Measurements from ENCODE around the gene PANK1. TPM values are rescaled to one million over a fixed set of nuclear protein-coding genes. Genes with fewer than 3 reads are reported as not detected.

The PANK1 gene
- total and polyA plus RNA-seq, 2 donors (not counting 3 experiments of a cell fraction or from before 2014, with no cell fraction given) = 2.0 to 6.3 TPM

DNA sequence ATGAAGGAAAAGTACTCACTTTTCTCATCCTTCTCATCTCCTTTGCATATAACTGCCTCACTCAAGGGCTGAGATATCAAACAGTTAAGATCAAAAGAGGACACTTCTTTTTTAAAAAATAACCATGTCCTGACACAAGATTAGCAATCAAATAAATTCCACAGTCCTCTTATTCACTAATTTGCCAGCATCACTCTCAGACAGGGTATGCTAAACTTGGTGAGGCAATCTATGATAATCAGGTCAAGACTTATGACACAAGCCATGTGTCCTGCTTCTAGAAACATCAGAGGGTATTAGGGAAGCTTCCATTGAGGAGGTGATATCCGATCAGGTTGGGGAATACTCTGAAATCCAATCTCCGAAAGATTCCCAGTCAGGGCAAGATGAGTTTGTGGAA, 10.4 kb downstream of the PANK1 start:
- no peaks in the 10 kb centered on the region for H3K9me3 ChIP-seq (replicated peaks; ENCODE audit: control insufficient read depth, insufficient read depth, low read length)
- no peak overlapping the region for H3K27ac ChIP-seq (ENCODE audit: insufficient read depth, low read depth, low read length)
- H4K20me1 ChIP-seq (replicated peaks; ENCODE audit: control insufficient read depth, extremely low read depth, insufficient read depth, low read length) = no peaks in the 10 kb centered on the region
- no peaks in the 10 kb centered on the region for H3K9me1 ChIP-seq (replicated peaks; ENCODE audit: control insufficient read depth, extremely low read depth, insufficient read depth, low read length)
- dilution Hi-C loops (cut with MboI; ENCODE audit: extremely low pct_ligation_motif_present, low sequenced_read_pairs) = no loop called here
- no peaks in the 10 kb centered on the region for H3K36me3 ChIP-seq (ENCODE audit: control insufficient read depth in 2 of 2, extremely low read depth in 1 of 2, insufficient read depth in 2 of 2, low read length in 2 of 2)
- no peak overlapping the region for H3K4me2 ChIP-seq (ENCODE audit: insufficient read depth, low read length)
- no peaks in the 10 kb centered on the region for H3K27me3 ChIP-seq (ENCODE audit: control insufficient read depth in 2 of 2, insufficient read depth in 2 of 2, low read length in 2 of 2)
- no peak overlapping the region for H3K4me3 ChIP-seq (replicated peaks in 1 of 3; ENCODE audit: insufficient read depth in 1 of 3, low read depth in 1 of 3, low read length in 3 of 3)
- intact Hi-C loops (cut with micrococcal nuclease) = no loop called here
- no peaks in the 10 kb centered on the region for H3K4me1 ChIP-seq (ENCODE audit: control insufficient read depth, extremely low read depth, insufficient read depth, low read length)
- POLR2A ChIA-PET = no interaction called here
- CTCF ChIA-PET = no interaction called here
- BruUV-seq (replicated peaks) = no TSS peak
- peaks cover 3% of the 10 kb centered on the region for H3K79me2 ChIP-seq (ENCODE audit: control insufficient read depth, insufficient read depth, low read length)
- DNase-seq (ENCODE audit: low read depth, low spot score) (no peak), FAIRE-seq (no peak)
- TF ChIP-seq EZH2 (IDR thresholded peaks at IDR 0.05; ENCODE audit: borderline replicate concordance, low read depth, low read length, severe bottlenecking) (no peak), FOS (IDR thresholded peaks at IDR 0.05; ENCODE audit: borderline replicate concordance, insufficient read depth, low read length) (no peak), JUN (IDR thresholded peaks at IDR 0.05; ENCODE audit: borderline replicate concordance, insufficient read depth, insufficient read length, low read depth) (no peak), POLR2A (IDR thresholded peaks at IDR 0.05; ENCODE audit: low read depth, low read length) (no peak)
- TF ChIP-seq, protein P1, sequence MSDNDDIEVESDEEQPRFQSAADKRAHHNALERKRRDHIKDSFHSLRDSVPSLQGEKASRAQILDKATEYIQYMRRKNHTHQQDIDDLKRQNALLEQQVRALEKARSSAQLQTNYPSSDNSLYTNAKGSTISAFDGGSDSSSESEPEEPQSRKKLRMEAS (IDR thresholded peaks at IDR 0.05; ENCODE audit: insufficient read depth, insufficient read length) = no peak
- TF ChIP-seq, protein P2, sequence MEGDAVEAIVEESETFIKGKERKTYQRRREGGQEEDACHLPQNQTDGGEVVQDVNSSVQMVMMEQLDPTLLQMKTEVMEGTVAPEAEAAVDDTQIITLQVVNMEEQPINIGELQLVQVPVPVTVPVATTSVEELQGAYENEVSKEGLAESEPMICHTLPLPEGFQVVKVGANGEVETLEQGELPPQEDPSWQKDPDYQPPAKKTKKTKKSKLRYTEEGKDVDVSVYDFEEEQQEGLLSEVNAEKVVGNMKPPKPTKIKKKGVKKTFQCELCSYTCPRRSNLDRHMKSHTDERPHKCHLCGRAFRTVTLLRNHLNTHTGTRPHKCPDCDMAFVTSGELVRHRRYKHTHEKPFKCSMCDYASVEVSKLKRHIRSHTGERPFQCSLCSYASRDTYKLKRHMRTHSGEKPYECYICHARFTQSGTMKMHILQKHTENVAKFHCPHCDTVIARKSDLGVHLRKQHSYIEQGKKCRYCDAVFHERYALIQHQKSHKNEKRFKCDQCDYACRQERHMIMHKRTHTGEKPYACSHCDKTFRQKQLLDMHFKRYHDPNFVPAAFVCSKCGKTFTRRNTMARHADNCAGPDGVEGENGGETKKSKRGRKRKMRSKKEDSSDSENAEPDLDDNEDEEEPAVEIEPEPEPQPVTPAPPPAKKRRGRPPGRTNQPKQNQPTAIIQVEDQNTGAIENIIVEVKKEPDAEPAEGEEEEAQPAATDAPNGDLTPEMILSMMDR (IDR thresholded peaks at IDR 0.05; ENCODE audit: extremely low read depth in 1 of 2, insufficient read depth in 1 of 2, low read depth in 1 of 2, low read length in 2 of 2) = no peak
- H2AFZ ChIP-seq (ENCODE audit: low read depth, low read length) = no peak overlapping the region
- no peak overlapping the region for H3K9ac ChIP-seq (replicated peaks; ENCODE audit: extremely low read depth, insufficient read depth, low read length)

DNA sequence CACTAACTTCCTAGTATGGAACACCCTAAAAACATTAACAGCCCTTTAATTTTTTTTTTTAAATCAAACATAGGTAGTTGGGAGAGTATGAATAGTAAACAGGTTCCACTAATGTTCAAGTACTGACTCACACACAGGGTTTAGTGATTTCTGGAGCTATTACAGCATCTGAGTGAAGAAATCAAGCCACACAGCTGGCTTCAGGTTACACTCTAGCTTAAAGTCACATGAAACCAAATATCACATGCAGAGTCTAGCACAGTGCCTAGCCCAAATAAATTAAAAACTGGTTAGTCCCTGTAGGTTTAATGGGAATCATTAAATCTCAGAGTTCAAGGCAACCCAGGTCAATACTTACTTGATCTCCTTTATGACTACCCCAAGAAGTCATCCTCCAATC, 11.6 kb downstream of the PANK1 start:
- TF ChIP-seq, protein P1 (IDR thresholded peaks at IDR 0.05; ENCODE audit: insufficient read depth, insufficient read length) = no peak
- TF ChIP-seq, protein P2 (IDR thresholded peaks at IDR 0.05; ENCODE audit: extremely low read depth in 1 of 2, insufficient read depth in 1 of 2, low read depth in 1 of 2, low read length in 2 of 2) = no peak
- TF ChIP-seq FOS (IDR thresholded peaks at IDR 0.05; ENCODE audit: borderline replicate concordance, insufficient read depth, low read length) = no peak
- no peak for TF ChIP-seq EZH2 (IDR thresholded peaks at IDR 0.05; ENCODE audit: borderline replicate concordance, low read depth, low read length, severe bottlenecking)
- no peak for TF ChIP-seq POLR2A (IDR thresholded peaks at IDR 0.05; ENCODE audit: low read depth, low read length)
- TF ChIP-seq POLR2AphosphoS5 (IDR thresholded peaks at IDR 0.05; ENCODE audit: insufficient read depth, low read depth, low read length) = no peak
- no peak for TF ChIP-seq GATA2 (IDR thresholded peaks at IDR 0.05; ENCODE audit: insufficient read depth, insufficient read length, low read depth, low read length)
- no peak for TF ChIP-seq JUN (IDR thresholded peaks at IDR 0.05; ENCODE audit: borderline replicate concordance, insufficient read depth, insufficient read length, low read depth)
- TF ChIP-seq MYC (IDR thresholded peaks at IDR 0.05; ENCODE audit: low read depth, low read length) = no peak
- Histone ChIP-seq H3K27ac (ENCODE audit: insufficient read depth, low read depth, low read length) (no peak overlapping the region), H2AFZ (ENCODE audit: low read depth, low read length) (no peak overlapping the region), H3K79me2 (ENCODE audit: control insufficient read depth, insufficient read depth, low read length) (peaks cover 2% of the 10 kb centered on the region), H3K36me3 (ENCODE audit: control insufficient read depth in 2 of 2, extremely low read depth in 1 of 2, insufficient read depth in 2 of 2, low read length in 2 of 2) (no peaks in the 10 kb centered on the region), H3K9ac (replicated peaks; ENCODE audit: extremely low read depth, insufficient read depth, low read length) (no peak overlapping the region), H4K20me1 (replicated peaks; ENCODE audit: control insufficient read depth, extremely low read depth, insufficient read depth, low read length) (no peaks in the 10 kb centered on the region), H3K4me3 (replicated peaks in 1 of 3; ENCODE audit: insufficient read depth in 1 of 3, low read depth in 1 of 3, low read length in 3 of 3) (no peak overlapping the region), H3K9me3 (replicated peaks; ENCODE audit: control insufficient read depth, insufficient read depth, low read length) (no peaks in the 10 kb centered on the region), H3K27me3 (ENCODE audit: control insufficient read depth in 2 of 2, insufficient read depth in 2 of 2, low read length in 2 of 2) (no peaks in the 10 kb centered on the region), H3K4me1 (ENCODE audit: control insufficient read depth, extremely low read depth, insufficient read depth, low read length) (no peaks in the 10 kb centered on the region), H3K9me1 (replicated peaks; ENCODE audit: control insufficient read depth, extremely low read depth, insufficient read depth, low read length) (no peaks in the 10 kb centered on the region), H3K4me2 (ENCODE audit: insufficient read depth, low read length) (no peak overlapping the region)
- ChIA-PET POLR2A (no interaction called here), CTCF (interaction anchor here (1.2 kb wide), 1 partner anchor 10 kb away, joined by 4 read pairs; no protein-coding TSS in a partner anchor)
- intact Hi-C loops (cut with micrococcal nuclease) = no loop called here
- BruUV-seq (replicated peaks) = no TSS peak
- no peak for DNase-seq (ENCODE audit: low read depth, low spot score)
- no peak for FAIRE-seq
- dilution Hi-C loops (cut with MboI; ENCODE audit: extremely low pct_ligation_motif_present, low sequenced_read_pairs) = no loop called here

All from endothelial cell of umbilical vein (primary cell).